Glutamatergic neuron (in vitro differentiated cells): ENCODE measurements around the gene DPYSL4. TPM values are rescaled to one million over a fixed set of nuclear protein-coding genes. Genes with fewer than 3 reads are reported as not detected.
"Not testable (repeated sequence)": the region's sequence is repeated elsewhere in the genome, so short reads cannot be mapped to it uniquely, and the experiment has no call there.

Source experiments
- DNase-seq: peaks from one replicate; pipeline ENCODE4 v3.0.0; 2022
- H3K27ac Mint-ChIP-seq: one replicate; pipeline ENCODE4 v1.8.0; 2020; ENCODE audit warnings: mild to moderate bottlenecking, mixed read lengths, inconsistent platforms; ENCODE audit not compliant: unreplicated experiment
- H3K27me3 Mint-ChIP-seq: one replicate; pipeline ENCODE4 v1.8.0; 2020; ENCODE audit warnings: mild to moderate bottlenecking, moderate library complexity, mixed read lengths, inconsistent platforms; ENCODE audit not compliant: unreplicated experiment
- H3K36me3 Mint-ChIP-seq: one replicate; pipeline ENCODE4 v1.8.0; 2020; ENCODE audit warnings: mild to moderate bottlenecking, mixed read lengths, inconsistent platforms; ENCODE audit not compliant: unreplicated experiment
- H3K4me1 Mint-ChIP-seq: one replicate; pipeline ENCODE4 v1.8.0; 2020; ENCODE audit warnings: mild to moderate bottlenecking, low read depth, mixed read lengths, inconsistent platforms; ENCODE audit not compliant: unreplicated experiment
- H3K4me3 Mint-ChIP-seq: one replicate; pipeline ENCODE4 v1.8.0; 2020; ENCODE audit warnings: mild to moderate bottlenecking, mixed read lengths, inconsistent platforms; ENCODE audit not compliant: unreplicated experiment
- H3K9me3 Mint-ChIP-seq: one replicate; pipeline ENCODE4 v1.8.0; 2020; ENCODE audit warnings: mild to moderate bottlenecking, moderate library complexity, mixed read lengths, inconsistent platforms; ENCODE audit not compliant: unreplicated experiment
- CTCF ChIP-seq: fragments of 200-600 bp; sonication (generic); IDR thresholded peaks from one replicate; pipeline ENCODE4 v1.5.0; 2021; ENCODE audit not compliant: partially characterized antibody, unreplicated experiment
- total RNA-seq: library from RNA; stranded (reverse); fragmentation: NEBNext Ultra II Directional; extraction: Animal tissue kit (Norgen Biotek cat#: 25700); gene quantifications from one replicate; pipeline ENCODE4 v1.2.1, GENCODE V29; 2021; ENCODE audit not compliant: unreplicated experiment

The DPYSL4 gene
- total RNA-seq, 1 donor from 2014 or later = 402 TPM

GRCh38 chr10:132219486-132219885 is 32.7 kb downstream of the DPYSL4 start:
- Mint-ChIP-seq H3K4me3 (no peak overlapping the region), H3K27me3 (peaks cover 8% of the 10 kb centered on the region), H3K36me3 (peaks cover 35% of the 10 kb centered on the region), H3K27ac (no peak overlapping the region), H3K4me1 (peaks cover 2% of the 10 kb centered on the region), H3K9me3 (peaks cover 15% of the 10 kb centered on the region)
- no peak for DNase-seq
- TF ChIP-seq CTCF = no peak

GRCh38 chr10:132220061-132220460 is 33.3 kb downstream of the DPYSL4 start:
- Mint-ChIP-seq H3K36me3 (peaks cover 30% of the 10 kb centered on the region), H3K27me3 (peaks cover 8% of the 10 kb centered on the region), H3K4me1 (peaks cover 2% of the 10 kb centered on the region), H3K4me3 (no peak overlapping the region), H3K27ac (no peak overlapping the region), H3K9me3 (peaks cover 12% of the 10 kb centered on the region)
- no peak for DNase-seq
- no peak for TF ChIP-seq CTCF

- not testable (repeated sequence) for H3K9me3 Mint-ChIP-seq, H3K4me3 Mint-ChIP-seq
- H3K36me3 Mint-ChIP-seq = peaks cover 23% of the 10 kb centered on the region
Observed at GRCh38 chr10:132220996-132221395, 34.2 kb downstream of the DPYSL4 start.

GRCh38 chr10:132222726-132223125 is 36.0 kb downstream of the DPYSL4 start:
- H3K4me3 Mint-ChIP-seq = no peak overlapping the region
- H3K27ac Mint-ChIP-seq = no peak overlapping the region
- H3K27me3 Mint-ChIP-seq = peaks cover 5% of the 10 kb centered on the region
- H3K9me3 Mint-ChIP-seq = peaks cover 12% of the 10 kb centered on the region
- H3K36me3 Mint-ChIP-seq = peaks cover 23% of the 10 kb centered on the region
- peaks cover 7% of the 10 kb centered on the region for H3K4me1 Mint-ChIP-seq
- no peak for DNase-seq
- TF ChIP-seq CTCF = no peak

More at GRCh38 chr10:132220996-132221395, 34.2 kb downstream of the DPYSL4 start:
- H3K27ac Mint-ChIP-seq, DNase-seq, H3K27me3 Mint-ChIP-seq, H3K4me1 Mint-ChIP-seq: not testable (repeated sequence)

- Mint-ChIP-seq H3K27me3 (peaks cover 5% of the 10 kb centered on the region), H3K9me3 (peaks cover 13% of the 10 kb centered on the region), H3K4me1 (peaks cover 7% of the 10 kb centered on the region), H3K36me3 (peaks cover 22% of the 10 kb centered on the region), H3K27ac (no peak overlapping the region), H3K4me3 (no peak overlapping the region)
- DNase-seq = peak; percentile 75
- TF ChIP-seq CTCF = no peak
Observed at GRCh38 chr10:132223156-132223590, 36.4 kb downstream of the DPYSL4 start.
